HEK293 (cell line): ENCODE data around the gene TMEM79.
A peak's percentile ranks its signal among the peaks of the same experiment; 100 is the strongest.

Experiments used
- CTCF ChIA-PET: fragments of 350-600 bp; formaldehyde crosslinking; extraction: SDS; loops from one replicate; lab custom pipeline; 2021; ENCODE audit warnings: antibody characterized with exemption; lab: Yijun Ruan, JAX
- POLR2A ChIA-PET: fragments of 300-600 bp; formaldehyde crosslinking; extraction: SDS; loops from one replicate; lab custom pipeline; 2020; ENCODE audit warnings: antibody characterized with exemption, inconsistent platforms; lab: Yijun Ruan, JAX
- H3K27ac ChIP-seq: fragments of 200-500 bp; sonication (Bioruptor generic); 2 replicates; pipeline ENCODE4 v1.5.1; 2014; ENCODE audit warnings: low read depth, low read length, control low read depth, inconsistent platforms; ENCODE audit errors: extremely low read depth
- H3K36me3 ChIP-seq, 2 experiments: fragments of 200-500 bp in 1 of 2; sonication (Bioruptor generic) in 1 of 2; 1 replicate in 1 of 2; 2 replicates in 1 of 2; pipeline ENCODE4 v1.5.1; 2014 to 2017; ENCODE audit warnings: inconsistent platforms in 2 of 2, low read length in 2 of 2; ENCODE audit not compliant: control insufficient read depth in 2 of 2, insufficient read depth in 1 of 2
- H3K4me1 ChIP-seq: fragments of 200-500 bp; sonication (Bioruptor generic); 2 replicates; pipeline ENCODE4 v1.5.1; 2014; ENCODE audit warnings: mild to moderate bottlenecking, low read length, inconsistent platforms; ENCODE audit not compliant: control insufficient read depth, insufficient read depth
- H3K4me3 ChIP-seq: 2 replicates; pipeline ENCODE4 v1.5.1; 2011; ENCODE audit warnings: low read depth, mild to moderate bottlenecking, control low read depth, low read length, moderate library complexity
- H3K9me3 ChIP-seq: fragments of 200-500 bp; sonication (Bioruptor generic); 2 replicates; pipeline ENCODE4 v1.5.1; 2014; ENCODE audit warnings: low read depth, low read length, inconsistent platforms; ENCODE audit not compliant: control insufficient read depth, insufficient read depth
- BCL11B ChIP-seq: fragments of 450-650 bp; formaldehyde crosslinking; IDR thresholded peaks from 2 replicates; pipeline ENCODE4 v1.5.1; 2016; ENCODE audit warnings: low read depth, missing biosample characterization, missing genetic modification characterization
- GLIS2 ChIP-seq: fragments of 450-650 bp; formaldehyde crosslinking; IDR thresholded peaks from 2 replicates; pipeline ENCODE4 v1.5.1; 2016; ENCODE audit warnings: missing biosample characterization, missing genetic modification characterization
- PRDM1 ChIP-seq: fragments of 450-650 bp; formaldehyde crosslinking; IDR thresholded peaks from 2 replicates; pipeline ENCODE4; 2016; ENCODE audit warnings: missing biosample characterization, missing genetic modification characterization
- ZBTB17 ChIP-seq: fragments of 450-650 bp; formaldehyde crosslinking; IDR thresholded peaks from 2 replicates; pipeline ENCODE4 v1.5.1; 2016; ENCODE audit warnings: missing biosample characterization, missing genetic modification characterization
- ZFHX2 ChIP-seq: fragments of 450-650 bp; formaldehyde crosslinking; conservative IDR thresholded peaks from 2 replicates; pipeline ENCODE4 v1.5.1; 2016; ENCODE audit warnings: missing biosample characterization, missing genetic modification characterization
- ZFP3 ChIP-seq: fragments of 450-650 bp; formaldehyde crosslinking; IDR thresholded peaks from 2 replicates; pipeline ENCODE4 v1.5.1; 2016; ENCODE audit warnings: low read depth, missing biosample characterization, missing genetic modification characterization
- ZNF132 ChIP-seq: fragments of 450-650 bp; formaldehyde crosslinking; IDR thresholded peaks from 2 replicates; pipeline ENCODE4 v1.5.1; 2017; ENCODE audit warnings: missing biosample characterization, missing genetic modification characterization, borderline replicate concordance
- ZNF138 ChIP-seq: fragments of 450-650 bp; formaldehyde crosslinking; IDR thresholded peaks from 2 replicates; pipeline ENCODE4 v1.5.1; 2016; ENCODE audit warnings: missing biosample characterization, missing genetic modification characterization, borderline replicate concordance
- ZNF211 ChIP-seq: fragments of 450-650 bp; formaldehyde crosslinking; IDR thresholded peaks from 2 replicates; pipeline ENCODE4 v1.5.1; 2016; ENCODE audit warnings: low read depth, missing biosample characterization, missing genetic modification characterization
- ZNF214 ChIP-seq: fragments of 450-650 bp; formaldehyde crosslinking; IDR thresholded peaks from 2 replicates; pipeline ENCODE4 v1.5.1; 2017; ENCODE audit warnings: missing biosample characterization, mild to moderate bottlenecking, missing genetic modification characterization, borderline replicate concordance
- ZNF394 ChIP-seq: fragments of 450-650 bp; formaldehyde crosslinking; IDR thresholded peaks from 2 replicates; pipeline ENCODE4 v1.5.1; 2016; ENCODE audit warnings: missing biosample characterization, missing genetic modification characterization, mild to moderate bottlenecking, moderate library complexity, borderline replicate concordance
- ZNF521 ChIP-seq: fragments of 450-650 bp; formaldehyde crosslinking; IDR thresholded peaks from 2 replicates; pipeline ENCODE4 v1.5.1; 2017; ENCODE audit warnings: missing biosample characterization, mild to moderate bottlenecking, missing genetic modification characterization
- ZNF529 ChIP-seq: fragments of 450-650 bp; formaldehyde crosslinking; IDR thresholded peaks from 2 replicates; pipeline ENCODE4 v1.5.1; 2017; ENCODE audit warnings: missing genetic modification characterization, missing biosample characterization; ENCODE audit not compliant: insufficient replicate concordance
- ZNF530 ChIP-seq: fragments of 450-650 bp; formaldehyde crosslinking; IDR thresholded peaks from 2 replicates; pipeline ENCODE4 v1.5.1; 2016; ENCODE audit warnings: low read depth, missing biosample characterization, missing genetic modification characterization
- ZNF544 ChIP-seq: fragments of 450-650 bp; formaldehyde crosslinking; IDR thresholded peaks from 2 replicates; pipeline ENCODE4 v1.5.0; 2017; ENCODE audit warnings: missing biosample characterization, missing genetic modification characterization
- ZNF561 ChIP-seq: fragments of 450-650 bp; IDR thresholded peaks from 2 replicates; pipeline ENCODE4 v1.5.1; 2018; ENCODE audit warnings: missing biosample characterization, missing genetic modification characterization, borderline replicate concordance
- ZNF600 ChIP-seq: fragments of 450-650 bp; formaldehyde crosslinking; IDR thresholded peaks from 2 replicates; pipeline ENCODE4 v1.5.1; 2016; ENCODE audit warnings: missing biosample characterization, missing genetic modification characterization
- ZNF623 ChIP-seq: fragments of 450-650 bp; formaldehyde crosslinking; IDR thresholded peaks from 2 replicates; pipeline ENCODE4 v1.5.1; 2016; ENCODE audit warnings: missing biosample characterization, missing genetic modification characterization
- ZNF660 ChIP-seq: fragments of 450-650 bp; IDR thresholded peaks from 2 replicates; pipeline ENCODE4 v1.5.1; 2018; ENCODE audit warnings: missing biosample characterization, mild to moderate bottlenecking, missing genetic modification characterization
- ZNF707 ChIP-seq: fragments of 450-650 bp; formaldehyde crosslinking; IDR thresholded peaks from 2 replicates; pipeline ENCODE4 v1.5.1; 2016; ENCODE audit warnings: missing biosample characterization, missing genetic modification characterization
- ZSCAN30 ChIP-seq: fragments of 450-650 bp; IDR thresholded peaks from 2 replicates; pipeline ENCODE4 v1.5.1; 2018; ENCODE audit warnings: missing biosample characterization, mild to moderate bottlenecking, missing genetic modification characterization, moderate library complexity
- TF ChIP-seq, protein P1 (sequence below): fragments of 450-650 bp; formaldehyde crosslinking; IDR thresholded peaks from 2 replicates; pipeline ENCODE4 v1.5.1; 2016; ENCODE audit warnings: missing biosample characterization, missing genetic modification characterization
- TF ChIP-seq, protein P2 (sequence below): IDR thresholded peaks from 2 replicates; pipeline ENCODE4 v1.6.1; 2011; ENCODE audit warnings: mild to moderate bottlenecking, low read depth, low read length, borderline replicate concordance

TMEM79 gene

DNA sequence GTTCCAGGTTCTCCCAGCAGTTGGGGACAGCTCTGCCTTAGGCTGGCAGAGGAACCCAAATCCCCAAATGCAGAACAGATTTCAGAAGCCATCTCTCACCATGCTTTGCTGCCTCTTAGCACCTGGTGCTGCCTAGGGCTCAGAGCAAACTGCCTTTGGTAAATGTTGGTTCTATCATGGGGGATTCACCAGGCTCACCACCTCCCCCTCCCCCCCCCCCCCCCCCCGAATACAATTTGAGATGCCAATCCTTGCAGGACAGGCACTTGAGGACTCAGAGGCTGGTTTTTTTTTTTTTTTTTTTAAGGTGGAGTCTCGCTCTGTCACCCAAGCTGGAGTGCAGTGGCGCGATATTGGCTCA, 35.8 kb upstream of the TMEM79 start:
- Histone ChIP-seq H3K4me3 (no peak overlapping the region), H3K36me3 (peaks cover 0 to 53% of the 10 kb centered on the region in 2 experiments; a peak in 1 of 3 replicates), H3K27ac (no peak overlapping the region), H3K9me3 (no peaks in the 10 kb centered on the region), H3K4me1 (no peaks in the 10 kb centered on the region)
- ChIA-PET CTCF (interaction anchor here (0.5 to 0.9 kb wide), 2 partner anchors 103 to 151 kb away, joined by 3 read pairs; no protein-coding TSS in a partner anchor), POLR2A (interaction anchor here (0.6 to 1.8 kb wide), 2 partner anchors 11 to 23 kb away, joined by 3 to 5 read pairs; no protein-coding TSS in a partner anchor)
- TF ChIP-seq PRDM1 = no peak
- no peak for TF ChIP-seq ZNF521
- no peak for TF ChIP-seq ZFP3 (tag by site-specific recombination)
- TF ChIP-seq ZNF660 (tag by site-specific recombination) = no peak
- no peak for TF ChIP-seq ZNF132
- TF ChIP-seq, protein P1, sequence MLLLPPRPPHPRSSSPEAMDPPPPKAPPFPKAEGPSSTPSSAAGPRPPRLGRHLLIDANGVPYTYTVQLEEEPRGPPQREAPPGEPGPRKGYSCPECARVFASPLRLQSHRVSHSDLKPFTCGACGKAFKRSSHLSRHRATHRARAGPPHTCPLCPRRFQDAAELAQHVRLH (tag by site-specific recombination) = no peak
- TF ChIP-seq ZNF214 (tag by site-specific recombination) = no peak

DNA sequence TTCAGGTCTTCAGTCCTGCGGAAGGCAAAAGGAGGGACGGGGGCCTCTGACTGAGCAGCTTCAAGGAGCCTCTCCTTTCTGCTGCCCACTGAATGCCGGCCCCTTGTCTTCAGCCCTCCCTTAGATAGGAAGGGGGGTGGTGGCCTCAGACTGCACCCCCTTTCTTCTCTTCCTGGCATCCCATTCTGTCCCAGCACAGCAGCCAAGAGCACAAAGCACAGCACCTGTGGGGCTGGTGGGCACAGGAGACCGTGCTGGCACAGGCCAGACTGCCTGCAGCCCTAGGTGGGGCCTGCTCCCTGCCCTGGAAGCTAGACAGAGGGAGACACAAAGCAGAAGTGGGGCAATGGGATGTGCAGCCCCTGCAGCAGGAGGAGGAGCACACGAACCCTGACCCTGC, 34.5 kb upstream of the TMEM79 start:
- ChIA-PET POLR2A (interaction anchor here (0.5 kb wide), 1 partner anchor 16 kb away, joined by 3 read pairs; no protein-coding TSS in a partner anchor), CTCF (interaction anchor here (1.5 to 1.6 kb wide), 2 partner anchors 24 to 109 kb away, joined by 5 to 6 read pairs; no protein-coding TSS in a partner anchor)
- no peak overlapping the region for H3K27ac ChIP-seq

DNA sequence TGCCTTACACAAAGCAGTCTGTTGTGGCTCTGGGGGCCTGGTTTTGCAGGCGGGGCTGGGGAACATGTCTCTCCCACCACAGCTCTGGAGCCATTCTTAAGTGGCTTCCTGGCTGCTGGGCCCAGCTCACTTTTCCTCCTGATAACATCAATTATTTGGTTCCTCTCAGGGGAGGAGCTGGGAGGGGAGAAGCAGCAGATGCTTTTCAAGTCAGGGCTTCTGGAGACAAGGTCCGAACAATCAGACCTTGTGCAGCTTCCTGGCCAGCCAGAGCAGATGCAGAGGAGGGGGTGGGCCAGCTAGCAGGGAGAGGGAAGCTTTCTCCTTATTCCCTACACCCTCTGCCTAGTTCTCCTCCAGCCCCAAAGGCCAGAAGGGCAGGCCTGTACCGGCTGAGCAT, 32.6 kb upstream of the TMEM79 start:
- CTCF ChIA-PET = interaction anchor here (0.9 kb wide), 1 partner anchor 26 kb away, joined by 3 read pairs; no protein-coding TSS in a partner anchor
- no peaks in the 10 kb centered on the region for H3K4me1 ChIP-seq
- TF ChIP-seq ZNF394 (tag by site-specific recombination) = peak; percentile 73; the same call in 1 of the 2 replicates
- no peak for TF ChIP-seq ZNF561 (tag by site-specific recombination)
- POLR2A ChIA-PET = interaction anchor here (0.9 to 1.2 kb wide), 2 partner anchors 12 to 21 kb away, joined by 3 read pairs; no protein-coding TSS in a partner anchor
- peaks cover 20 to 75% of the 10 kb centered on the region in 2 experiments for H3K36me3 ChIP-seq
- H3K9me3 ChIP-seq = no peaks in the 10 kb centered on the region
- no peak overlapping the region for H3K4me3 ChIP-seq
- no peak overlapping the region for H3K27ac ChIP-seq

More for the DNA sequence above, 34.5 kb upstream of the TMEM79 start:
- Histone ChIP-seq H3K4me1 (no peaks in the 10 kb centered on the region), H3K36me3 (peaks cover 7 to 63% of the 10 kb centered on the region in 2 experiments; a peak in 2 of 3 replicates)
- TF ChIP-seq ZNF530 = no peak
- no peak for TF ChIP-seq ZNF394 (tag by site-specific recombination)
- no peak for TF ChIP-seq ZSCAN30 (tag by site-specific recombination)
- TF ChIP-seq, all 188 proteins: peak for 0
- H3K4me3 ChIP-seq = no peak overlapping the region
- H3K9me3 ChIP-seq = no peaks in the 10 kb centered on the region

DNA sequence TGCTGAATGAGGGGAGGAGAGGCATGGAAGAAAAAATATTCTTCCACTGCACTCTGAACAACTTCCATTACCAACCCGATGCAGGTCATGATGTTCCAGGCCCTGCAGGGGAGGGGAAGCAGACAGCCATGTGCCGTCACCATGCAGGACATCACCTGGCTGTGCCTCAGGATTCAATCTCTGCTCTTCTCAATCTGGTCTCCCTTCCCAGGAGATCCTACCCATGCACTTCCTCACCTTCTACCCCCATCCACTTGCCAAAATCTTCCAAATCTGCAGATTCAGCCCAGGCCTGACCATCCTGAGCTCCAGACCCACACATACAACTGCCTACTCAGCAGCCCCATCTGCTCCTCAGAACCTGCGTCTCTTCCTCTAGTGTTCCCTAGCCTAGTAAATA, 30.5 kb upstream of the TMEM79 start:
- Histone ChIP-seq H3K27ac (no peak overlapping the region), H3K36me3 (peaks cover 20 to 91% of the 10 kb centered on the region in 2 experiments), H3K4me1 (no peaks in the 10 kb centered on the region), H3K9me3 (no peaks in the 10 kb centered on the region), H3K4me3 (no peak overlapping the region)
- TF ChIP-seq ZNF544 (tag by site-specific recombination) = no peak
- TF ChIP-seq BCL11B (tag by site-specific recombination) = no peak
- no peak for TF ChIP-seq ZNF211 (tag by site-specific recombination)
- TF ChIP-seq ZNF600 (tag by site-specific recombination) = peak; percentile 87
- TF ChIP-seq ZNF707 = no peak
- TF ChIP-seq GLIS2 = no peak
- no peak for TF ChIP-seq ZNF138
- TF ChIP-seq ZFHX2 = no peak
- TF ChIP-seq ZNF529 = no peak
- TF ChIP-seq, protein P2, sequence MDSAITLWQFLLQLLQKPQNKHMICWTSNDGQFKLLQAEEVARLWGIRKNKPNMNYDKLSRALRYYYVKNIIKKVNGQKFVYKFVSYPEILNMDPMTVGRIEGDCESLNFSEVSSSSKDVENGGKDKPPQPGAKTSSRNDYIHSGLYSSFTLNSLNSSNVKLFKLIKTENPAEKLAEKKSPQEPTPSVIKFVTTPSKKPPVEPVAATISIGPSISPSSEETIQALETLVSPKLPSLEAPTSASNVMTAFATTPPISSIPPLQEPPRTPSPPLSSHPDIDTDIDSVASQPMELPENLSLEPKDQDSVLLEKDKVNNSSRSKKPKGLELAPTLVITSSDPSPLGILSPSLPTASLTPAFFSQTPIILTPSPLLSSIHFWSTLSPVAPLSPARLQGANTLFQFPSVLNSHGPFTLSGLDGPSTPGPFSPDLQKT = no peak
- no peak for TF ChIP-seq ZNF623 (tag by site-specific recombination)
- peak; percentile 43; the same call in 1 of the 2 replicates for TF ChIP-seq ZBTB17 (tag by site-specific recombination)
- ChIA-PET CTCF (no interaction called here), POLR2A (interaction anchor here (0.7 to 1.1 kb wide), 2 partner anchors 28 to 84 kb away, joined by 3 to 4 read pairs; partner anchors contain the start of genes CCT3 and TSACC)
